ENCODE data around the gene TNFSF8.

- TF ChIP-seq EP300 (IDR thresholded peaks at IDR 0.05), result no peak
- TF ChIP-seq CTCF (IDR thresholded peaks at IDR 0.05), result no peak
- no peak for TF ChIP-seq POLR2A (IDR thresholded peaks at IDR 0.05)
Observed at GRCh38 chr9:114973216-114973615, 42.8 kb upstream of the TNFSF8 start.
